ENCODE data around the gene ROBO1. TPM values are rescaled to one million over a fixed set of nuclear protein-coding genes. Genes with fewer than 3 reads are reported as not detected.
A peak's percentile ranks its signal among the peaks of the same experiment; 100 is the strongest.

Gene ROBO1
- total RNA-seq, 2 donors from 2014 or later = 7.6 to 19.7 TPM

- H3K4me3 ChIP-seq = no peak overlapping the region
- H3K9me3 ChIP-seq = no peaks in the 10 kb centered on the region
- no peak for TF ChIP-seq CTCF (IDR thresholded peaks at IDR 0.05)
- no peak overlapping the region for H3K27ac ChIP-seq
- no peaks in the 10 kb centered on the region for H3K27me3 ChIP-seq
- no peaks in the 10 kb centered on the region for H3K4me1 ChIP-seq
- H3K36me3 ChIP-seq = no peaks in the 10 kb centered on the region
- no peak for DNase-seq (ENCODE audit: low spot score)
Observed at GRCh38 chr3:79097964-79098660, 669.7 kb downstream of the ROBO1 start.

GRCh38 chr3:79094654-79095053 is 673.1 kb downstream of the ROBO1 start:
- no peak overlapping the region for H3K27ac ChIP-seq
- no peaks in the 10 kb centered on the region for H3K9me3 ChIP-seq
- no peak for TF ChIP-seq CTCF (IDR thresholded peaks at IDR 0.05)
- no peaks in the 10 kb centered on the region for H3K27me3 ChIP-seq
- H3K4me1 ChIP-seq = no peaks in the 10 kb centered on the region
- no peaks in the 10 kb centered on the region for H3K36me3 ChIP-seq
- no peak for DNase-seq (ENCODE audit: low spot score)
- no peak overlapping the region for H3K4me3 ChIP-seq

- TF ChIP-seq CTCF (IDR thresholded peaks at IDR 0.05) = peak; percentile 50 to 82
- no peak for DNase-seq (ENCODE audit: low spot score)
- no peaks in the 10 kb centered on the region for H3K9me3 ChIP-seq
- no peak overlapping the region for H3K4me3 ChIP-seq
- H3K4me1 ChIP-seq = no peaks in the 10 kb centered on the region
- H3K36me3 ChIP-seq = no peaks in the 10 kb centered on the region
- no peak overlapping the region for H3K27ac ChIP-seq
- H3K27me3 ChIP-seq = no peaks in the 10 kb centered on the region
Observed at GRCh38 chr3:79086514-79086913, 681.3 kb downstream of the ROBO1 start.

- no peaks in the 10 kb centered on the region for H3K9me3 ChIP-seq
- no peak overlapping the region for H3K27ac ChIP-seq
- no peaks in the 10 kb centered on the region for H3K27me3 ChIP-seq
- H3K4me1 ChIP-seq = no peaks in the 10 kb centered on the region
- DNase-seq (ENCODE audit: low spot score) = no peak
- no peaks in the 10 kb centered on the region for H3K36me3 ChIP-seq
- no peak for TF ChIP-seq CTCF (IDR thresholded peaks at IDR 0.05)
- H3K4me3 ChIP-seq = no peak overlapping the region
Observed at GRCh38 chr3:79085171-79085570, 682.6 kb downstream of the ROBO1 start.

GRCh38 chr3:79081335-79081734 is 686.5 kb downstream of the ROBO1 start:
- Histone ChIP-seq H3K27ac (no peak overlapping the region), H3K36me3 (no peaks in the 10 kb centered on the region), H3K9me3 (no peaks in the 10 kb centered on the region), H3K27me3 (no peaks in the 10 kb centered on the region), H3K4me3 (no peak overlapping the region), H3K4me1 (no peaks in the 10 kb centered on the region)
- no peak for DNase-seq (ENCODE audit: low spot score)
- no peak for TF ChIP-seq CTCF (IDR thresholded peaks at IDR 0.05)

GRCh38 chr3:79074558-79074957 is 693.2 kb downstream of the ROBO1 start:
- H3K9me3 ChIP-seq = no peaks in the 10 kb centered on the region
- no peaks in the 10 kb centered on the region for H3K27me3 ChIP-seq
- no peaks in the 10 kb centered on the region for H3K36me3 ChIP-seq
- DNase-seq (ENCODE audit: low spot score) = no peak
- no peak overlapping the region for H3K4me3 ChIP-seq
- TF ChIP-seq CTCF (IDR thresholded peaks at IDR 0.05) = no peak
- no peak overlapping the region for H3K27ac ChIP-seq
- H3K4me1 ChIP-seq = no peaks in the 10 kb centered on the region

Data from right atrium auricular region (tissue), 2 donors.